Stimulated activated CD4-positive, alpha-beta T cell treated with anti-CD3 and anti-CD28 coated beads, Interleukin-2, amount 100 ng/mL, for 24 hours (primary cell): ENCODE results near the gene DNAJC27.

Experiments used
- DNase-seq, 2 donors: peaks; one replicate each; pipeline ENCODE4 v3.0.0-alpha.2; 2020

The DNAJC27 gene

GRCh38 chr2:24969784-24970183 is 2.0 kb downstream of the DNAJC27 start:
- DNase-seq, result no peak

- DNase-seq, result no peak
Observed at GRCh38 chr2:24961903-24962302, 9.9 kb downstream of the DNAJC27 start.

- no peak for DNase-seq
Observed at GRCh38 chr2:24959761-24960160, 12.0 kb downstream of the DNAJC27 start.

- no peak for DNase-seq
Observed at GRCh38 chr2:24958411-24958935, 13.3 kb downstream of the DNAJC27 start.

DNA sequence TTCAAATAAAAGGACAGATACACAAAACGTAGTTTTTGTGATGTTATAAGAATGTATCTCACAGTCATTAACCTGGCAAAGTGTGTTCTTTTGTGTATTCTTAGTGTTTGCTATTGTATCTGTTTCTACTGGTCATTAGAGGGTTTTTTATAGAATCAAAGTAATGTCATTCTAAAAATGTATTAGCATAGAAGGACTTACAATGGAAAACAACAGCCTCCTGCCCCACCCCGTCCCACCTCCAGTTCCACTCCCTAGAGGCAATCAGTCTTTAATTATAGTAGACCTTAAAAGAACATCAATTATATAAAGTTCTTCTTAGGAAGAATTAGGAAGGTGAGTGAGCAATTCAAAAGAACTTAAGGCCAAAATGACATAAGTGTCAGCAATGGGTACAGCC is 13.8 kb downstream of the DNAJC27 start:
- DNase-seq, result no peak

GRCh38 chr2:24957221-24957620 is 14.5 kb downstream of the DNAJC27 start:
- no peak for DNase-seq

GRCh38 chr2:24955921-24956320 is 15.8 kb downstream of the DNAJC27 start:
- DNase-seq, result no peak

- no peak for DNase-seq
Observed at GRCh38 chr2:24955232-24955631, 16.5 kb downstream of the DNAJC27 start.

DNA sequence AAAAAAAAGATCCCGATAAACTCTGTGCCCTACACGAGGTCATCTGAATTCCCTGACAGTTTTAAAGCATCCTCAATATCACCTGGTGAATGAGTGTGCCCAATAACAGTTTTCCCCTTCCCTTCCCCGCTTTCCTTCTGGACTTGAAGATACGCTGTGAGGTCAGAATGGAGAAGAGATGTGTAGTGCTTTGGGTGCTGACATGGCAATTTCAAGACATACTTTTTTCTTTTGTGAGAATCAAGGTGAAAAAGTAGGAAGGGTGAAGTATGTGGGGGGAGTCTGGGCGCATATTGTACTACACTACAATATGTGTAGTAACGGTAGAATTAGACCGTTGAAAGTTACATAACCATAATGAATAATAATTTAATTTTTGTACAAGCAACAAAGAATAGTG is 21.7 kb downstream of the DNAJC27 start:
- no peak for DNase-seq

DNA sequence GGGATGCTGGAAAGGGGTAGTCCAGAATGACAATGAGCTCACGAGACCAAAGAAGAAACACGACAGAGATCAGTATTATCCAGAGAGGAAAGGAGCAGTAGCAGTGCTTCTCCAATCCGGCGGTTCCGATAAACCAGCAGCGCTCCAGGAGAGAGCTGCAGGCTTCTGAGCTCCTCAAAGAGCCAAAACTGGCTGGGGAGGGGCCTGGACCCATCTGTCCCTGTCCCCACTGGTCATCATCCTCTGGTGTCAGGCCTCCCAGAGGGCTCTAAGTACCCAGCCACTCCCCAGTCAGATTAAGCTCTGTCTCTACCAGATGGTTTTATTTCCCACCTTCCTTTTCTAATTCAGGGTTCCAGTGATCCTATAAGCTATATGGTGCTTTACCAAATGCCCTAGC is 23.2 kb downstream of the DNAJC27 start:
- no peak for DNase-seq

DNA sequence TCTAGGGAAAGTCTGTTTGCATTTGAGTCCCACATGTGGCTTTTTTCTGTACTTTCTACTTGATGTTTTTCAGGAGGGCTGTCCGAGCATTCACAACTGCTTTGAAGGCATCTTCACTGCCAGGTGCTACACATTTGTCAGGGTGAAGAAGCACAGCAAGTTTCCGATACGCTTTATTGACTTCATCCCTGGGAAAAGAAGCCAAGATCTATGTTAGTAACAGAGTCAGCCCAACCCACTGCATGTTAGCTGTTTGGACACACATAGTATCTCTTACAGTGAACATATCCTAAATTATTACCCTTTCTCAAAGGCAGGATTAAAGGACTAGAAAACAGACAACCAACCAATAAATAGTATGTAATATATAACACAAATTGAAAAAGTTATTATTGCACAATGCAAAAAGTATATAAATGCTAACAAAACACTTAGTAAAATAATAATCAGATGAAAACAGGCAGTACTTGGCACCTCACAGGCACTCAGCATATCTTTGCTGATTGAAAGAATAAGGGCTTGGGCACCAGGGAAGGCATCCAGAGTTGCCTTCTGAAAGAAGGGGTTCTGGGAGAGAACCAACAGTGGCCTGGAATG is 24.1 kb downstream of the DNAJC27 start:
- no peak for DNase-seq

DNA sequence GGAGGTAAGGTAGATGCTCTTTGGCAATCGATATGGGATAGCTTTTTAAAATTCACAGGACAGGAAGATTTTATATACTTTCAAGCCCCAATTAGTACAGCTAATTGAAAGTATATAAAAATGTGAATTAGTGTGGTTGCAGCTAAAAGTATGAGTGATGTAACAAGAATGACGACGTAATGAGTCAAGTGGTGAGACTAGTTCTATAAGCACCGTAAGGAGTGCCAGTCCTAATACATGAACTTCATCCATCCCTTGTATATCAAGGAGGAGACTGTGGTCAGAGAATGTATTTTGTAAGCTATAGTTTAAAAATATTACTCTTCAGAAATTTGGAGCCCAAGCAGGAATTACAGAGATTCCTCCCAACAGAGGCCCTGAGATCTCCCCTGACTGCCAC is 25.8 kb downstream of the DNAJC27 start:
- DNase-seq, result no peak

- DNase-seq, result no peak
Observed at GRCh38 chr2:24943427-24944053, 28.2 kb downstream of the DNAJC27 start.

- no peak for DNase-seq
Observed at GRCh38 chr2:24939353-24939752, 32.4 kb downstream of the DNAJC27 start.

DNA sequence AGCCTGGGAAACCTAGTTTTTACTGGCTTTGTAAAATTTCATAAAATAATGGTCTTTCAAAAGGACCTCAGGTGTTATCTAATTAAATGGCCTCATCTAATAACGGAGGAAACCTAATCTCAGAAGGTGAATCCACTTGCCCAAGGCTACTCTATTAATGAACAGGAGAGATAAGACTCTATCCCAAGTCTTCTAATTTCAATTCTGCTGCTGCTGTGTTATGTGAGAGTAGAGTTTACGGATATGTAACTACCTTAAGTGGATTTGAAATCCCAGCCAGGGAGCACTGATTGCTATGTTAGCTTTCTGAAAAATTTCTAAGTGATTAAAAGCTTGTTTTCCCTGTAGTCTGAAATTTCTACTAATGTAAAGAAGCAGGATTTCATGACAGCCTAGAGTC is 34.5 kb downstream of the DNAJC27 start:
- DNase-seq, result no peak

GRCh38 chr2:24935145-24935544 is 36.6 kb downstream of the DNAJC27 start:
- no peak for DNase-seq

DNA sequence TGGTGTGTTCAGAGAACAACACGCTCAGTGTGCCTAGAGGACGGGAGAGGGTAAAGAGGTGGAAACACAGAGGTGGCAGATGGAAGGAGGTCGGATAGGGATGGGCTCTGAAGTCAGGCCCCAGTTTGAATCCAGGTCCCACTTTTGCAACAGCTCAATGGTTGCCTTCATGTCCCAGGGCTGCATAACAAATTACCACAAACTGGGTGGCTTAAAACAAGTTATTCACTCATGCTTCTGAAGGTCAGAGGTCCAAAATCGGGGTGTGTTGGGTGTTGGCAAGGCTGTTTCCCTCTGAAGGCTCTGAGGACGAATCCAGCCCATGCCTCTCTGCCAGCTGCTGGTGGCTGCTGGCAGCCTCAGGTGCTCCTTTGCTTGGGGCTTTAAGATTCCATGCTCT is 39.0 kb downstream of the DNAJC27 start:
- no peak for DNase-seq

DNA sequence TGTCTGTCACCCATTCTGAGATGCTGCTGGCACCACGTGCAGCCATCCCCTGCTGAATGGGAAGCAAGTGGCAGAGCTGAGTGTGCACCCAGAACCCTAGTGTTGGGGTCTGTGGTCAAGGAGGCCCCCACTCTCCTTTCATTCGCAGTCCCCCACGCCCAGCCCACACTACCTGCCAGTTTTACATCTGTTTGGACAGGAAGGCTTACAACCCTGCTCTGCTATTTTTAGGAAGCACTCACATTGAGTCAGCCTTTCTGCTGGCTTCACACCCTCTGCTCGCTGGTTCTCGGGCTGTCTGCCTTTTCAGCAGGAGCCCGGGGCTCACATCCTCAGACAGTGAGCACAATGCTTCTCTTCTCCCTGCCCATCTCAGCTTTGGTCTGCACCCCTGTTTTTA is 41.0 kb downstream of the DNAJC27 start:
- no peak for DNase-seq

GRCh38 chr2:24929230-24929629 is 42.5 kb downstream of the DNAJC27 start:
- DNase-seq, result no peak

GRCh38 chr2:24928036-24928435 is 43.7 kb downstream of the DNAJC27 start:
- DNase-seq, result no peak

DNA sequence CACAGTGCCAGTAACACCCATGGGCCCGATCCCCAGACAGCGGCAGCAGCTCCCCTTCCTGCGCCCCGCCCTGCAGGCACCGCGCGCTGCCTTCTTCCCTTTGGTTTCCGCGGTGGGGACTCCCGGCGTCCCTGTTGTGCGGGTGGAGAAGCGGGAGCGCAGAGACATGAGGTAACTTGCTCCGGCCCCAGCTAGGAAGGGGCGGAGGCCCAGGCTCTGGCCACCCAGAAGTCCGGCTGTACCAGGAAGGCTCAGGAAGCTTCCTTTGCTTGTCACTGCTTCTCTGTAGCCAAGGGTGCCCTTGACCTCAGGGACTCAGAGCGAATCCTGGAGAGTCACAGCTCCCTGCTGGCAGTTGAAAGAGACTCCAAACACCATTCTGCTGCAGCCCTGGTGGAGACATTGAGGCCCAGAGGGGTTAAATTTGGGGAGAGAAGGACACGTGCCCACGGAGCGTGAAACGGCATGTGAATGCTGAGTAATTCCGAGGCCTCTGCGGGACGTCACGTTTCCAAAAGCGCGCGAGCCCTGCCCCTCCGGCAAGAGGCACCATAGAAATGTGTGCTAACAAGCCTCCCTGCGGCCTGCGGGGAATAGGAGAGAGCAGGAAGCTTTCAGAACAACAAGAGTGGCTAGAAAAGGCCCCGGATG is 45.0 kb downstream of the DNAJC27 start:
- DNase-seq, result peak; percentile 64 to 65

DNA sequence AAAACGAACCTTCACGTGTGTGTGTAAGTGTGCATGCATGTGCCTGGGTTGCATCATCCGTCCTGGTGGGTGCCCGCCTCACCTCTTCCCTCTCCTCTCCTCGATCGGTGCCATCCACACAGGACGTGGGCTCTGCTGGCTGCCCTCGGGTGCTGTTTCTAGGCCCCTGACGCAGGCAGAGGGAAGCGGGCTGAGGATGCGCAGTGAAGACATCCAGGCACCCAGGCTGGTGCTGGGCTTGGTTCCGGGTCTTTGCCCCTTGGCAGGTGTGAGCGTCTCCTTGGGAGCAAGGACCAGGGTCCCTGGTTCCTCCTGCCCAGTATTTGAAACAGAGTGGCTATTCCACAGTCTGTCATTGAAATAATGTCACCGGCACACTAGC is 45.5 kb downstream of the DNAJC27 start:
- DNase-seq, result no peak

- DNase-seq, result no peak
Observed at GRCh38 chr2:24925815-24926214, 45.9 kb downstream of the DNAJC27 start.

DNA sequence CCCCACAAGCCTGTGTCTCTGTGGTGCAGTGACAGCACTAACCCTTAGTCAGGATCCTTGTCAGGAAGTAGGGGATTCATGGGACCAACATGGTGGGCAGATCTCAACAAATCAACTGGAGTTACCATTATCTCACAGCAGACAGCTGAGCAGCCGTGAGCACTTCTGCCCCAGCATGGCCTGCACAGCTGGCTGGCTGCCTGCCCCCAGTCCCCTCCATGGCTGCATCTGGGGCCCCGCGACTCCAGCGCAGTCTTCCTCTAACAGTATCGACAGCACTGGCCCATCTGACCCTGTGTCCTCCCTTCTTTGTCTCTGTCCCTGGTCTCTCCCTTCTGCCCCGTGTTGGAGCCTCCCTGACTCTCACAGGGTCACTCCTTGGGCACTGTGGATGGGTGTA is 47.0 kb downstream of the DNAJC27 start:
- DNase-seq, result no peak

DNA sequence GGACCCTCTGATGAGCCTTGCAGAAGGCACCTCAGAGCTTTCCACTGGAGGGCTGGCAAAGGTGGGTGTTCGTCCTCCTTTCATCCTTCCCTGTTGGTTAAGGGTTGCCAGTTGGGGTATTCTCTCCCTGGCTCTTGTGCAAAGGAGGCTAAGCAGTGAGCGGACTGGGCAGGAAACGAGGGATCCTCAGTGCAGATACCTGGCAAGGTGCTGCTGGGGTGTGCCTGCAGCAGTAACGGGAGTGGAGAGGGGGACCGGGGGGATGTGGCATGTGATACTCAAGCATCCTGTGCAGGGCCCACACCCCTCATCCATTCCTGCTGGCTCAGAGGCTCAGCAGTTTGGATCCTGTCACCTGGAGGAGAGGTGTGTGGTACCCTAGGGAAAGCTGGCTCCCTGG is 47.5 kb downstream of the DNAJC27 start:
- no peak for DNase-seq
